ENCODE results near the gene ELAVL3. TPM values are rescaled to one million over a fixed set of nuclear protein-coding genes. Genes with fewer than 3 reads are reported as not detected.

The ELAVL3 gene
- total and polyA plus RNA-seq, 7 experiments from 2014 or later = 0.19 TPM; not detected in 6

DNA sequence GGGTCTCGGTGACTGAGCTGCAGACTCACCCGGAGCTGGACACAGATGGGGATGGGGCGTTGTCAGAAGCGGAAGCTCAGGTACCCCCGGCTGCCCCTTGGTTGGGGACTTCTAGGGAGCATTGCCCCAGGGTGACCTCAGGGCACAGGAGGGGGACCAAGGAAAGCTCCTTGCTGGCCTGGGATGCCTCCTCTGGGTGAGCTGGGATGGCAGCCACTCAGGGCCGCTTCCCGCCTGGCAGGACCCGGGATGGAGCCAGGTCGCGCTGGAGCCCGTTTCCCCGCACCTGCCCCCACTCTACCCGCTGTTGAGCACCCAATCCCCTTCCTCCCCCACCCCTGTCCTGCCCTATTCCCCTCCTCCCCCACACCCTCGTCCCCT, 34.6 kb downstream of the ELAVL3 start:
- Mint-ChIP-seq H3K27me3 (no peaks in the 10 kb centered on the region), H3K27ac (no peak overlapping the region), H3K4me3 (no peak overlapping the region), H3K36me3 (peaks cover 4 to 10% (median 7%) of the 10 kb centered on the region in 5 donors), H3K9me3 (no peaks in the 10 kb centered on the region), H3K4me1 (peaks cover 0 to 8% (median 5%) of the 10 kb centered on the region in 7 donors)
- H3K4me1 ChIP-seq (ENCODE audit: control insufficient read depth in 2 of 2, insufficient read depth in 2 of 2, low read length in 2 of 2) = no peaks in the 10 kb centered on the region
- intact Hi-C loops (cut with micrococcal nuclease) = loop anchor here (1.0 to 2.0 kb wide), 2 partner anchors 65 to 153 kb away; no protein-coding TSS in a partner anchor
- H3K36me3 ChIP-seq (ENCODE audit: control insufficient read depth in 2 of 3, insufficient read depth in 3 of 3, low read length in 3 of 3) = peaks cover 0 to 79% (median 14%) of the 10 kb centered on the region in 3 experiments
- no peaks in the 10 kb centered on the region for H3K9me3 ChIP-seq (ENCODE audit: control insufficient read depth in 2 of 3, low read length in 3 of 3)
- DNase-seq = no peak
- ATAC-seq = no peak
- no peak overlapping the region for H3K27ac ChIP-seq (ENCODE audit: low read depth, low read length)
- ChIA-PET POLR2A (interaction anchor here (0.6 kb wide), 1 partner anchor 24 kb away, joined by 3 read pairs; no protein-coding TSS in a partner anchor), CTCF (interaction anchor here (0.6 kb wide), 1 partner anchor 83 kb away, joined by 3 read pairs; no protein-coding TSS in a partner anchor)
- H3K4me3 ChIP-seq (ENCODE audit: low read length) = no peak overlapping the region
- no peaks in the 10 kb centered on the region for H3K27me3 ChIP-seq (ENCODE audit: control insufficient read depth in 2 of 2, insufficient read depth in 2 of 2, low read length in 2 of 2)

GRCh38 chr19:11445141-11445540, 35.7 kb downstream of the ELAVL3 start:
- peaks cover 4 to 16% (median 11%) of the 10 kb centered on the region in 5 donors for H3K36me3 Mint-ChIP-seq
- peaks cover 0 to 10% (median 5%) of the 10 kb centered on the region in 7 donors for H3K4me1 Mint-ChIP-seq

DNA sequence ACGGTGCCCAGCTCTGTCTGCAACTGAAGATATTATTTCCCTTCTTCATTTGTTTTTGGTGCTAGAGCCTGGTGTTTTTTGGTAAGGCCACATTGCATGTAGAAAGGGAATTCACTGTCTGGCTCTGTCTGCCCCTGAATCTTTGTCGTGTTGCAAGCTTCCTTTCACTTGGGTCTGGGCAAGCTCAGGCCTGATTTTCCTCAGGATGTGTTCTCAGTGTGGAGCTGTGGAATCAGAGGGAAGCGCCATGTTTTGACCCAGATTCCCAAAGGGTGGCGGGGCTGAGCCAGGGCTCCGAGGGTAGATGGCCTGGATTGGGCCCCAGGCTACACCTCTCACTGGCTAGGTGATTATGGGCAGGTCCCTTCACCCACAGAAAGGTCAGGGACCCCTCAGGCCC, 36.8 kb downstream of the ELAVL3 start:
- ChIA-PET POLR2A (no interaction called here), CTCF (interaction anchor here (0.6 to 1.4 kb wide), 2 partner anchors 63 to 322 kb away, joined by 4 to 7 read pairs; no protein-coding TSS in a partner anchor)
- Mint-ChIP-seq H3K27me3 (no peaks in the 10 kb centered on the region), H3K27ac (no peak overlapping the region), H3K4me3 (no peak overlapping the region), H3K36me3 (peaks cover 4 to 16% (median 11%) of the 10 kb centered on the region in 5 donors), H3K4me1 (peaks cover 0 to 10% (median 5%) of the 10 kb centered on the region in 7 donors), H3K9me3 (no peaks in the 10 kb centered on the region)
- Histone ChIP-seq H3K27ac (ENCODE audit: low read depth, low read length) (no peak overlapping the region), H3K9me3 (ENCODE audit: control insufficient read depth in 2 of 3, low read length in 3 of 3) (no peaks in the 10 kb centered on the region), H3K36me3 (ENCODE audit: control insufficient read depth in 2 of 3, insufficient read depth in 3 of 3, low read length in 3 of 3) (peaks cover 0 to 91% (median 18%) of the 10 kb centered on the region in 3 experiments), H3K27me3 (ENCODE audit: control insufficient read depth in 2 of 2, insufficient read depth in 2 of 2, low read length in 2 of 2) (no peaks in the 10 kb centered on the region), H3K4me1 (ENCODE audit: control insufficient read depth in 2 of 2, insufficient read depth in 2 of 2, low read length in 2 of 2) (no peaks in the 10 kb centered on the region), H3K4me3 (ENCODE audit: low read length) (no peak overlapping the region)
- intact Hi-C loops (cut with micrococcal nuclease) = no loop called here
- DNase-seq (no peak), ATAC-seq (no peak)

More at GRCh38 chr19:11445141-11445540, 35.7 kb downstream of the ELAVL3 start:
- H3K4me3 Mint-ChIP-seq = no peak overlapping the region
- intact Hi-C loops (cut with micrococcal nuclease) = no loop called here
- ChIA-PET CTCF (no interaction called here), POLR2A (no interaction called here)
- no peaks in the 10 kb centered on the region for H3K27me3 Mint-ChIP-seq
- no peaks in the 10 kb centered on the region for H3K9me3 ChIP-seq (ENCODE audit: control insufficient read depth in 2 of 3, low read length in 3 of 3)
- peaks cover 0 to 90% (median 18%) of the 10 kb centered on the region in 3 experiments for H3K36me3 ChIP-seq (ENCODE audit: control insufficient read depth in 2 of 3, insufficient read depth in 3 of 3, low read length in 3 of 3)
- no peaks in the 10 kb centered on the region for H3K4me1 ChIP-seq (ENCODE audit: control insufficient read depth in 2 of 2, insufficient read depth in 2 of 2, low read length in 2 of 2)
- H3K4me3 ChIP-seq (ENCODE audit: low read length) = no peak overlapping the region
- ATAC-seq (no peak), DNase-seq (no peak)
- H3K9me3 Mint-ChIP-seq = no peaks in the 10 kb centered on the region
- H3K27ac Mint-ChIP-seq = no peak overlapping the region
- H3K27me3 ChIP-seq (ENCODE audit: control insufficient read depth in 2 of 2, insufficient read depth in 2 of 2, low read length in 2 of 2) = no peaks in the 10 kb centered on the region
- no peak overlapping the region for H3K27ac ChIP-seq (ENCODE audit: low read depth, low read length)

DNA sequence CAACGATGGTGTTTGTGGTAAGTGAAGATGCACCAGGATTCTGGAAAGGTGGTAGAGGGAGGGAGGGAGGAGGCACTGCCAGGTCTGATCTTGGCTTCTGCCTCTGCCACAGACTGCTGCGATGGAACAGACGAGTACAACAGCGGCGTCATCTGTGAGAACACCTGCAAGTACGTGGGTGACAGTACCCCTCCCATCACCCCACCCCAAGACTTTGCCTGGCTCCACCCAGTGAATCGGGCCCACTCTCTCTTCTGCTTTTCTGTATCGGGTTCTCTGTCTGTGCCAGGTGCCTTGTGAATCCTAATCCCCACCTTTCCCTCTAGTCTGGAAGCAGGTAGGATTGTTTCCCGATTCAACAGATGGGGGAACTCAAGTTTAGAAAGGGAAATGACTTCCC, 42.9 kb downstream of the ELAVL3 start:
- Histone ChIP-seq H3K4me3 (ENCODE audit: low read length) (no peak overlapping the region), H3K27me3 (ENCODE audit: control insufficient read depth in 2 of 2, insufficient read depth in 2 of 2, low read length in 2 of 2) (no peaks in the 10 kb centered on the region), H3K27ac (ENCODE audit: low read depth, low read length) (no peak overlapping the region), H3K4me1 (ENCODE audit: control insufficient read depth in 2 of 2, insufficient read depth in 2 of 2, low read length in 2 of 2) (peaks cover 13 to 16% of the 10 kb centered on the region in 2 donors), H3K36me3 (ENCODE audit: control insufficient read depth in 2 of 3, insufficient read depth in 3 of 3, low read length in 3 of 3) (peaks cover 0 to 55% (median 16%) of the 10 kb centered on the region in 3 experiments), H3K9me3 (ENCODE audit: control insufficient read depth in 2 of 3, low read length in 3 of 3) (no peaks in the 10 kb centered on the region)
- intact Hi-C loops (cut with micrococcal nuclease) = loop anchor here in 1 of 2 donors (5.0 kb wide), 1 partner anchor 281 kb away; the partner anchor contains the start of gene SPC24
- DNase-seq (no peak), ATAC-seq (no peak)
- no peaks in the 10 kb centered on the region for H3K27me3 Mint-ChIP-seq
- peak overlapping the region in 6 of 10 donors; percentile 51 to 74 (median 60) for H3K4me3 Mint-ChIP-seq
- peaks cover 4 to 25% (median 16%) of the 10 kb centered on the region in 5 donors for H3K36me3 Mint-ChIP-seq
- ChIA-PET CTCF (interaction anchor here (0.5 kb wide), 1 partner anchor 465 kb away, joined by 4 read pairs; no protein-coding TSS in a partner anchor), POLR2A (no interaction called here)
- H3K9me3 Mint-ChIP-seq = no peaks in the 10 kb centered on the region
- H3K27ac Mint-ChIP-seq = peak overlapping the region in 4 of 9 donors; percentile 38 to 65 (median 50)
- H3K4me1 Mint-ChIP-seq = peaks cover 15 to 39% (median 25%) of the 10 kb centered on the region in 7 donors

GRCh38 chr19:11435833-11436313, 45.0 kb downstream of the ELAVL3 start:
- Mint-ChIP-seq H3K27me3 (peaks cover 0 to 3% (median 0%) of the 10 kb centered on the region in 5 donors), H3K27ac (peak overlapping the region; percentile 91 to 98 (median 97)), H3K36me3 (peaks cover 0 to 15% (median 7%) of the 10 kb centered on the region in 5 donors), H3K9me3 (no peaks in the 10 kb centered on the region), H3K4me1 (peaks cover 10 to 34% (median 24%) of the 10 kb centered on the region in 7 donors), H3K4me3 (peak overlapping the region; percentile 96 to 100 (median 99))
- Histone ChIP-seq H3K27me3 (ENCODE audit: control insufficient read depth in 2 of 2, insufficient read depth in 2 of 2, low read length in 2 of 2) (no peaks in the 10 kb centered on the region), H3K36me3 (ENCODE audit: control insufficient read depth in 2 of 3, insufficient read depth in 3 of 3, low read length in 3 of 3) (peaks cover 0 to 37% (median 7%) of the 10 kb centered on the region in 3 experiments), H3K9me3 (ENCODE audit: control insufficient read depth in 2 of 3, low read length in 3 of 3) (no peaks in the 10 kb centered on the region), H3K27ac (ENCODE audit: low read depth, low read length) (peak overlapping the region; percentile 77), H3K4me3 (ENCODE audit: low read length) (peak overlapping the region; percentile 77), H3K4me1 (ENCODE audit: control insufficient read depth in 2 of 2, insufficient read depth in 2 of 2, low read length in 2 of 2) (peaks cover 13 to 16% of the 10 kb centered on the region in 2 donors)
- DNase-seq = peak in 1 of 9 donors; percentile 21
- ChIA-PET CTCF (interaction anchor here (0.6 to 1.9 kb wide), 5 partner anchors 14 to 58 kb away, joined by 3 to 7 read pairs (median 3); no protein-coding TSS in a partner anchor), POLR2A (interaction anchor here (1.0 to 1.9 kb wide), 4 partner anchors 53 to 93 kb away, joined by 4 to 24 read pairs (median 8); partner anchors contain the start of genes ECSIT and SWSAP1)
- no peak for ATAC-seq
- intact Hi-C loops (cut with micrococcal nuclease) = loop anchor here (1.0 to 5.0 kb wide), 18 partner anchors 14 to 1715 kb away; partner anchors contain the start of genes CCDC159 (in 2 of the 2), ECSIT (in 2 of the 2), ELOF1 (in 2 of the 2) and TMEM205 (in 2 of the 2)

DNA sequence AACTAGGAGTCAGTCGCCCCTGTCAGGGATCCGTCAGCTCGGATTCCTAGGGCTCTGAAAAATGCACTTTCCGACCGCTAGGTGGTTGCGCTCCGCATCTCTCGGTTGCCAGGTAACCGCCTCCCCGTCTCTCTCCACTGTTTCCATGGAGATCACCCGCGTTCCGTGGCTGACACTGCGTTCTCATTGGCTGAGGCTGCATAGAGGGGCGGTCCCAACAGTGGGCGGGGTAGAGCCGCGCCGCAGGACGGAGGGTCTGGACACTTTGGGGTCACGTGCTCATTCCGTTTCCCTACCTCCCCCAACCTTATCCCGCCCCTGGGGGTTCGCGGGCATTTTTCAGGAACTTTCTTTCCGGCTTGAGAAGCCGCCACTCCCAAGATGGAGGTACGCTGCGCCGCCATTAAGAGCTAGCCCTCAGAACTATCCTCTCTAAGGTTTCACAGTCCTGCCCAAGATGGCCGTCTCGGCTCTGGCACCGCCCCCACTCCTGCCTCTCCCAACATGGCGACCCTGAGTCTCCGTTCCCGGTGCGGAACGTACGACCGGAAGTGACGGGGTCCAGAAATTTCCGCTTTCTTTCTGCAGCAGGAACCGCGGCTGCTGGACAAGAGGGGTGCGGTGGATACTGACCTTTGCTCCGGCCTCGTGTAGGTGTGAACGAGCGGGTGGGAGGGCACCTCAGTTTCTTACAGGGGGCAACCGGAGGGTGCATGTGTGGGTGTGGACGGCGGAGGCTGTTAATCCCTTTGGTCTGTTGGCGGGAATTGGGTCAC, 45.6 kb downstream of the ELAVL3 start, which contains the start of the genes ODAD3 and PRKCSH:
Gene ODAD3, minus strand, starts transcription at position 65 of the 776 bp plus-strand sequence. CDS start 105 bp downstream, outside the sequence.
Gene PRKCSH, plus strand, starts transcription at position 579 of the 776 bp plus-strand sequence. CDS start 483 bp downstream, outside the sequence.
- CTCF ChIA-PET = interaction anchor here (0.6 to 1.9 kb wide), 5 partner anchors 13 to 58 kb away, joined by 3 to 7 read pairs (median 3); no protein-coding TSS in a partner anchor
- Mint-ChIP-seq H3K4me1 (peaks cover 10 to 34% (median 24%) of the 10 kb centered on the region in 7 donors), H3K9me3 (no peaks in the 10 kb centered on the region), H3K27ac (peak within 1 kb of the TSS; percentile 91 to 98 (median 97)), H3K36me3 (peaks cover 0 to 13% (median 5%) of the 10 kb centered on the region in 5 donors), H3K27me3 (peaks cover 0 to 8% (median 0%) of the 10 kb centered on the region in 5 donors), H3K4me3 (peak within 1 kb of the TSS; percentile 96 to 100 (median 99))
- ATAC-seq = peak; percentile 97
- Histone ChIP-seq H3K4me1 (ENCODE audit: control insufficient read depth in 2 of 2, insufficient read depth in 2 of 2, low read length in 2 of 2) (peaks cover 13 to 16% of the 10 kb centered on the region in 2 donors), H3K4me3 (ENCODE audit: low read length) (peak within 1 kb of the TSS; percentile 77), H3K27me3 (ENCODE audit: control insufficient read depth in 2 of 2, insufficient read depth in 2 of 2, low read length in 2 of 2) (no peaks in the 10 kb centered on the region), H3K9me3 (ENCODE audit: control insufficient read depth in 2 of 3, low read length in 3 of 3) (no peaks in the 10 kb centered on the region), H3K36me3 (ENCODE audit: control insufficient read depth in 2 of 3, insufficient read depth in 3 of 3, low read length in 3 of 3) (peaks cover 0 to 30% (median 7%) of the 10 kb centered on the region in 3 experiments), H3K27ac (ENCODE audit: low read depth, low read length) (peak within 1 kb of the TSS; percentile 77)
- peak; percentile 90 to 99 (median 97) for DNase-seq
- POLR2A ChIA-PET = interaction anchor here (1.0 to 1.9 kb wide), 4 partner anchors 52 to 94 kb away, joined by 4 to 24 read pairs (median 8); partner anchors contain the start of genes ECSIT and SWSAP1
- intact Hi-C loops (cut with micrococcal nuclease) = loop anchor here (1.0 to 5.0 kb wide), 18 partner anchors 13 to 1716 kb away; partner anchors contain the start of genes CCDC159 (in 2 of the 2), ECSIT (in 2 of the 2), ELOF1 (in 2 of the 2) and TMEM205 (in 2 of the 2)
